NOMO-1 (cell line): Measurements from ENCODE around the gene GABRA4.

ENCODE experiments used
- DNase-seq, 2 experiments: peaks; one replicate each; lab custom pipeline; 2025; ENCODE audit not compliant: unreplicated experiment in 2 of 2; lab: John Stamatoyannopoulos, UW

The GABRA4 gene

GRCh38 chr4:46980851-46981250 lies 12.5 kb downstream of the GABRA4 start:
- peak; percentile 38 to 84 for DNase-seq

GRCh38 chr4:46979726-46980125 lies 13.7 kb downstream of the GABRA4 start:
- DNase-seq = no peak

- DNase-seq = peak; percentile 46 to 82
These were observed 14.1 kb downstream of the GABRA4 start for GRCh38 chr4:46979283-46979682.

- no peak for DNase-seq
These were observed 16.1 kb downstream of the GABRA4 start for GRCh38 chr4:46977245-46977644.

- DNase-seq = peak; percentile 69 to 85
These were observed 17.4 kb downstream of the GABRA4 start for GRCh38 chr4:46975812-46976553.

- no peak for DNase-seq
These were observed 18.4 kb downstream of the GABRA4 start for GRCh38 chr4:46974891-46975543.

- no peak for DNase-seq
These were observed 24.5 kb downstream of the GABRA4 start for GRCh38 chr4:46968847-46969246.

GRCh38 chr4:46967631-46968030 lies 25.8 kb downstream of the GABRA4 start:
- DNase-seq = no peak

- no peak for DNase-seq
These were observed 34.5 kb downstream of the GABRA4 start for GRCh38 chr4:46958742-46959488.

- no peak for DNase-seq
These were observed 36.9 kb downstream of the GABRA4 start for GRCh38 chr4:46956451-46956850.

- DNase-seq = no peak
These were observed 37.8 kb downstream of the GABRA4 start for GRCh38 chr4:46955601-46956000.

- DNase-seq = no peak
These were observed 38.7 kb downstream of the GABRA4 start for GRCh38 chr4:46954643-46955042.

- DNase-seq = no peak
These were observed 39.8 kb downstream of the GABRA4 start for GRCh38 chr4:46953564-46953963.

- DNase-seq = no peak
These were observed 40.9 kb downstream of the GABRA4 start for GRCh38 chr4:46952451-46952850.

GRCh38 chr4:46950826-46951225 lies 42.6 kb downstream of the GABRA4 start:
- no peak for DNase-seq

GRCh38 chr4:46949822-46950221 lies 43.6 kb downstream of the GABRA4 start:
- no peak for DNase-seq

- no peak for DNase-seq
These were observed 45.8 kb downstream of the GABRA4 start for GRCh38 chr4:46947541-46947940.

- no peak for DNase-seq
These were observed 46.4 kb downstream of the GABRA4 start for GRCh38 chr4:46946919-46947536.

GRCh38 chr4:46945062-46945461 lies 48.3 kb downstream of the GABRA4 start:
- DNase-seq = no peak

GRCh38 chr4:46944345-46944744 lies 49.0 kb downstream of the GABRA4 start:
- no peak for DNase-seq

GRCh38 chr4:46937493-46937892 lies 55.9 kb downstream of the GABRA4 start:
- DNase-seq = peak in 1 of 2 experiments; percentile 15
